ENCODE measurements around the gene TAF4.

GRCh38 chr20:61965606-61966491 is 99.8 kb downstream of the TAF4 start:
- no peak for TF ChIP-seq CTCF (IDR thresholded peaks at IDR 0.05)
- TF ChIP-seq POLR2A (IDR thresholded peaks at IDR 0.05) = no peak

Data from testis (tissue), 2 donors.